ENCODE measurements around the gene LDLRAD4.
A peak's percentile ranks its signal among the peaks of the same experiment; 100 is the strongest.

LDLRAD4 gene

GRCh38 chr18:13381331-13381730 lies 162.8 kb downstream of the LDLRAD4 start:
- Histone ChIP-seq H3K9me3 (replicated peaks; ENCODE audit: low read length) (no peaks in the 10 kb centered on the region), H3K4me1 (ENCODE audit: control insufficient read depth, insufficient read depth, low read length) (peaks cover 11% of the 10 kb centered on the region), H3K36me3 (ENCODE audit: insufficient read depth, low read length) (no peaks in the 10 kb centered on the region), H3K9ac (ENCODE audit: low read depth, low read length) (peak overlapping the region; percentile 77), H3K27me3 (ENCODE audit: control insufficient read depth, insufficient read depth, low read length) (no peaks in the 10 kb centered on the region), H3K4me2 (ENCODE audit: low read length) (peak overlapping the region; percentile 82), H3K4me3 (ENCODE audit: low read length) (no peak overlapping the region)

DNA sequence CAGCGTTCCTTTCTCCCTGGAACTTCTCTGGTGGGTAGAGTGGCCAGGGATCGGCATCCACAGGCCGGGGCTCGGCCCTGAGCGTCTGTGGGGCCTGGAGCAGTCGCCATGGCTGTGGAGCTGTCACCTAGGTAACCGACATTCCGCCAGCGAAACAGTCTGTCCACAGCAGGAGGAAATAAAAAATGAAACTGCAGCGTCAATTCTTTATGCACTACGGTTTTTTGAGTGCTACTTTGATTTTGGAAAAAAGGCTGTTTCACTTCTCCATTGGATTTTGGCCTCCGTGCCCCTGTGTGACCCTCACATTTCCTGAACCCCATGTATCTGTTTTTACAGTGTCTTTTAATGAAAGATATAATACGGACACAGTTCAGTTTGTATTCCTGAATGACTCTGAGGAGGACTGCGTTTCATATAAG lies 163.4 kb downstream of the LDLRAD4 start:
- peak overlapping the region; percentile 59 for H3K4me3 ChIP-seq (ENCODE audit: low read length)
- H3K9ac ChIP-seq (ENCODE audit: low read depth, low read length): peak overlapping the region; percentile 77
- peaks cover 11% of the 10 kb centered on the region for H3K4me1 ChIP-seq (ENCODE audit: control insufficient read depth, insufficient read depth, low read length)
- H3K36me3 ChIP-seq (ENCODE audit: insufficient read depth, low read length): no peaks in the 10 kb centered on the region
- no peaks in the 10 kb centered on the region for H3K9me3 ChIP-seq (replicated peaks; ENCODE audit: low read length)
- H3K4me2 ChIP-seq (ENCODE audit: low read length): peak overlapping the region; percentile 82
- no peaks in the 10 kb centered on the region for H3K27me3 ChIP-seq (ENCODE audit: control insufficient read depth, insufficient read depth, low read length)

DNA sequence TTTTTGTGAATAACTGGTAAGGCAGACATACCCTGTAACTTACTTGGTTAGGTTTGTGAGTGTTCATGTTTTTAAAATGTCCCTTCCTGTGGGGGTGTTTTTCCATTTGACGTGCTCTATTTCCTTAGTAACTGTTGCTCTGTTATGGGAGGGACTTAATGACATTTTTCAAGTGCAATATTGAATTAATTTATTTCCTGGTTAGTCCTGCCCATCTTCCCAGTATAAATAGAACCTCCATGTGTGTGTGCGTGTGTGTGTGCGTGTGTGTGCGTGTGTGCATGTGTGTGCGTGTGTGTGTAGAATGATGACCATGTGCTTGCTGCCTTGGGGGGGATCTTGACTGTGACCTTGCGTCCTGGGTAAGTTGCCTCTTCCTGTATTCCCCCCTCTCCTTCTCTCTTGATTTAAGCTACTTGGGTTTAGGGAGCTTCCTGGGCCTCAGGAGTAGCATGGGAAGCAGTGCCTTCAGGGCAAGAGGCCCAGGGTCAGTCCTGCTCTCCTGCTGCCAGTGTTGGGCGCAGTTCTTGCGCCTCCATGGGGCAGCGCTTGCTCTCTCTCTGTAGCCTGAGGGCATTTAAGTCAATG lies 163.9 kb downstream of the LDLRAD4 start:
- Histone ChIP-seq H3K4me3 (ENCODE audit: low read length) (peak overlapping the region; percentile 59), H3K4me1 (ENCODE audit: control insufficient read depth, insufficient read depth, low read length) (peaks cover 11% of the 10 kb centered on the region)

DNA sequence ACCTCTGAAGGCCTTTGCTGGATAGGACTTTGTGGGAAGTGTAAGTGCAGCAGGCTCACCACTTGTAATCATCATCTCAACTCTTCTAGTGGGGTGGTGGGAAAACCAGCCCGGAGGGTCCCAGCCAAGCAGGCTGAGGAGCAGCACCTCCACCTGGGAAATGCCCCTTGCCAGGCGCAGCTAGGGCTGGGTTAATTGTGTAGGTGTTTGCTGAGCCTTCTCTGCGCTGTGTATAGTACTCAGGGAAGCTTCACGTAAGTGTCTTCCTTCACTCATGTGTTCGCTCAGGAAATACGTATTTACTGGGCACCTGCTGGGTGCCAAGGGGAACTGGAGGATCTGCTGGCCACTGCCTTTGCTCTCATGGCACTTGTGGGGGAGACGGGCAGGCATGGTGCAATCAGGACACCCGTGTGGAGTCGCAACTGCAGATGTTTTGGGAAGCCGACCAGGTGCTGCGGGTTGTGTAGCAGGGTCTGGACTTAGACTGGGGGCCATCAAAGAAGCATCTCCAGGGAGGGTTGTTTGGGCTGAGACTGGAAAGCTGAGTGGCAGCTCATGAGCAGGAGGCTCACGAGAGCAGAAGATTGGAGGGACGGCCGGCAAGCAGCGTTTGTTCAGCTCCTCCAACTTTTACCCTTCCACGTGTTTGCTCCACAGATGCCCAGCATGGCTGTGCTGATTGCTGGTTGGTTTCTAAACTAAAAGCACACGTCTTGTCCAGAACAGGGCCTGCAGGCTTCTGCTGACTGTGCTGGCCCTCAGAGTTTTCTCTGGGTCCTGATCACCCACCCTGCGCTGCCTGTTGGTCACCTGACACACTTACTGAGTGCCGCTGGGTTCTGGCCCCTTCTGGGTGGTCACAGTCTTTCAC lies 164.6 kb downstream of the LDLRAD4 start:
- no peaks in the 10 kb centered on the region for H3K9me3 ChIP-seq (replicated peaks; ENCODE audit: low read length)
- no peaks in the 10 kb centered on the region for H3K36me3 ChIP-seq (ENCODE audit: insufficient read depth, low read length)
- H3K27me3 ChIP-seq (ENCODE audit: control insufficient read depth, insufficient read depth, low read length): peaks cover 2% of the 10 kb centered on the region

More for the DNA sequence above, 163.9 kb downstream of the LDLRAD4 start:
- peak overlapping the region; percentile 77 for H3K9ac ChIP-seq (ENCODE audit: low read depth, low read length)
- H3K9me3 ChIP-seq (replicated peaks; ENCODE audit: low read length): no peaks in the 10 kb centered on the region
- no peaks in the 10 kb centered on the region for H3K27me3 ChIP-seq (ENCODE audit: control insufficient read depth, insufficient read depth, low read length)
- peak overlapping the region; percentile 82 for H3K4me2 ChIP-seq (ENCODE audit: low read length)
- no peaks in the 10 kb centered on the region for H3K36me3 ChIP-seq (ENCODE audit: insufficient read depth, low read length)

DNA sequence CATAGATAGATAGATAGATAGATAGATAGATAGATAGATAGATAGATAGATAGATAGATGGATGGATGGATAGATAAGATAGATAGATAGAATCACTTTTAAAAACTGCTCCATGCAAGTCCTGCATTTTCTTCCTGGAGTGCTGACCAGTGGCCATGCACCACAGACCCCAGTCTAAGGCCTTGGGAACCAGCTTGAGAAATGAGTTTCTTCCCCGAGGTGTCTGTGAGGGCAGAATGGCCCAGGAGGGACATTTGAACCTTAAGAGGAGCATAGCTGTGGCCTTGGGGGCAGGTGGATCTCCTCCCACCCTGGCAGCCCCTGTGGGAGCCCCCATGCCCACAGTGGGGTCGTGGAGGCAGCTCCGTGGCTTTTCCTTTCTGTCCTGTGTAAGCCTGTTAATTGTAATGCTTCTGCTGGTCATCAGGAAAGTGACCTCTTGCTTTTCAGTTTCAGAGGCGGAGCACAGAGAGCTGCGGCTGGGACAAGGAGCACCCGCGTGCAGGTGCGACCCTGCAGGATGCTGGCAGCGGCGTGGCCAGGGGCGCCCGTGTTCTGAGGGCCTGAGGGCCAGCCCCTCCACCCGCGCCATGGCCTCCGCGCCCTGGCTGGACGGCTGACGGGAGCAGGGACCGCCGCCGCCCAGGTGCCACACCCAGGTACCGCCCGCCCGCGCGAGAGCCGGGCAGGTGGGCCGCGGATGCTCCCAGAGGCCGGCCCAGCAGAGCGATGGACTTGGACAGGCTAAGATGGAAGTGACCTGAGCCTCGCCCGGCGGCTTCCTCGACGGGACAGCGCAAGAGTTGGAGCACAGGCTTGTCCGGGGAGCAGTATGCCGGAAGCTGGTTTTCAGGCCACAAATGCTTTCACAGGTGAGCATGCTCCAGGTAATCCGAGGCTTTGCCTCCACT lies 168.6 kb downstream of the LDLRAD4 start:
- no peaks in the 10 kb centered on the region for H3K9me3 ChIP-seq (replicated peaks; ENCODE audit: low read length)
- H3K4me2 ChIP-seq (ENCODE audit: low read length): no peak overlapping the region
- H3K27me3 ChIP-seq (ENCODE audit: control insufficient read depth, insufficient read depth, low read length): peaks cover 5% of the 10 kb centered on the region
- H3K9ac ChIP-seq (ENCODE audit: low read depth, low read length): no peak overlapping the region
- no peak overlapping the region for H3K4me3 ChIP-seq (ENCODE audit: low read length)
- H3K4me1 ChIP-seq (ENCODE audit: control insufficient read depth, insufficient read depth, low read length): peaks cover 16% of the 10 kb centered on the region
- H3K36me3 ChIP-seq (ENCODE audit: insufficient read depth, low read length): no peaks in the 10 kb centered on the region

More for the DNA sequence above, 164.6 kb downstream of the LDLRAD4 start:
- no peak overlapping the region for H3K4me3 ChIP-seq (ENCODE audit: low read length)
- peaks cover 17% of the 10 kb centered on the region for H3K4me1 ChIP-seq (ENCODE audit: control insufficient read depth, insufficient read depth, low read length)
- no peak overlapping the region for H3K9ac ChIP-seq (ENCODE audit: low read depth, low read length)
- H3K4me2 ChIP-seq (ENCODE audit: low read length): no peak overlapping the region

- H3K4me1 ChIP-seq (ENCODE audit: control insufficient read depth, insufficient read depth, low read length): peaks cover 10% of the 10 kb centered on the region
- H3K27me3 ChIP-seq (ENCODE audit: control insufficient read depth, insufficient read depth, low read length): peaks cover 7% of the 10 kb centered on the region
- H3K9me3 ChIP-seq (replicated peaks; ENCODE audit: low read length): no peaks in the 10 kb centered on the region
- H3K4me3 ChIP-seq (ENCODE audit: low read length): no peak overlapping the region
- H3K4me2 ChIP-seq (ENCODE audit: low read length): no peak overlapping the region
- no peak overlapping the region for H3K9ac ChIP-seq (ENCODE audit: low read depth, low read length)
- no peaks in the 10 kb centered on the region for H3K36me3 ChIP-seq (ENCODE audit: insufficient read depth, low read length)
Observed at GRCh38 chr18:13387855-13388548, 169.4 kb downstream of the LDLRAD4 start.

- H3K9me3 ChIP-seq (replicated peaks; ENCODE audit: low read length): no peaks in the 10 kb centered on the region
- H3K4me2 ChIP-seq (ENCODE audit: low read length): no peak overlapping the region
- H3K9ac ChIP-seq (ENCODE audit: low read depth, low read length): no peak overlapping the region
- no peak overlapping the region for H3K4me3 ChIP-seq (ENCODE audit: low read length)
- H3K36me3 ChIP-seq (ENCODE audit: insufficient read depth, low read length): no peaks in the 10 kb centered on the region
- peaks cover 10% of the 10 kb centered on the region for H3K4me1 ChIP-seq (ENCODE audit: control insufficient read depth, insufficient read depth, low read length)
- peaks cover 14% of the 10 kb centered on the region for H3K27me3 ChIP-seq (ENCODE audit: control insufficient read depth, insufficient read depth, low read length)
Observed at GRCh38 chr18:13388586-13389490, 170.3 kb downstream of the LDLRAD4 start.

DNA sequence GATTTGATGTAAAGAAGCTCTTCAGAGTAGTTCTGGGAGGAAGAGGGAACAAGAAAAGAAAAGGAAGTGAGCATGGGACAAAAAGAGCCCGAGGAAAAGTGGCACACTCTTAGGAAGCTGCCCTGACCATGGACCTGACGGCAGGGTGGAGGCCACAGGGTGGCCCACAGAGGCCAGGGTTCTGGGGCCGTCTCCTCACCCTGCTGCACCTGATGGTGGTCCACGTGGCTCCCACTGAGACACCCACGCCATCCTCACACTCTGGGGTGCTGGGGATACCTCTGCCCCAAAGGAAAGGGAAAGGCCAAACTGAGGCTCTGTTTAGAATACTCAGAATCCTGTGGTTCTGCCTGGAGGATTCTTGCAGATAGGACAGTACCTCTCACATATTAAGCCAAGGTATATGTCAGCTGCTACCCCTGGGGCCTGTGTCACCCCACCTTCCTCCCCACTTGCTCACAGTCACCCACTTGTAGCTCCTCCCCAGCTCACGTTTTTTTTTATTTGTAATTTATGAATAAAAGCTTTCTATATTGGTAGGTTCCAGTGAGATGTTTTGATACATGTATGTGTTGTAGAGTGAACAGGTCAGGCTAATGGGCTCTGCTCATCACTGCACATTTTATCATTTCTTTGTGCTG lies 171.1 kb downstream of the LDLRAD4 start:
- Histone ChIP-seq H3K4me1 (ENCODE audit: control insufficient read depth, insufficient read depth, low read length) (peaks cover 10% of the 10 kb centered on the region), H3K4me3 (ENCODE audit: low read length) (no peak overlapping the region), H3K36me3 (ENCODE audit: insufficient read depth, low read length) (no peaks in the 10 kb centered on the region), H3K4me2 (ENCODE audit: low read length) (no peak overlapping the region), H3K27me3 (ENCODE audit: control insufficient read depth, insufficient read depth, low read length) (peaks cover 16% of the 10 kb centered on the region), H3K9me3 (replicated peaks; ENCODE audit: low read length) (no peaks in the 10 kb centered on the region), H3K9ac (ENCODE audit: low read depth, low read length) (no peak overlapping the region)

DNA sequence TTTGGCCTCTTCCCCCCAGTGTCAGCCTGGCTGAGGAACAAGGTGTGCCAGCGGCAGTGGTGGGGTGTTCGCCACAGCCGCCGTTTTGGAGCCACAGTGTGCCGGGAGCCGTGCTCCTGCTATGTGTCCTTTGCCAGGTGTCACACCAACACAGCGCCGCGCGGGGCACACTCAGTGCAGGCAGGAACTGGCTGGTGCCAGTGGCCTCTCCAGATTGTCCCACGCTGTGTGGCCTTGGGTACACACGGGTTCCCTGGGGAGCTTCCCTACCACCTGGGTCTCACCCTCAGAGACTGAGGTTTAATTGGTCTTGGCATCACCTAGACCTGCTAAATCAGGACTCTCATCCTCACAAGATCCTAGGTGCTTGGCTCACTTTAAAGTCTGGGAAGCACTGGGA lies 171.6 kb downstream of the LDLRAD4 start:
- Histone ChIP-seq H3K27me3 (ENCODE audit: control insufficient read depth, insufficient read depth, low read length) (peaks cover 16% of the 10 kb centered on the region), H3K9ac (ENCODE audit: low read depth, low read length) (no peak overlapping the region), H3K9me3 (replicated peaks; ENCODE audit: low read length) (no peaks in the 10 kb centered on the region), H3K4me1 (ENCODE audit: control insufficient read depth, insufficient read depth, low read length) (peaks cover 10% of the 10 kb centered on the region), H3K4me3 (ENCODE audit: low read length) (no peak overlapping the region), H3K36me3 (ENCODE audit: insufficient read depth, low read length) (no peaks in the 10 kb centered on the region), H3K4me2 (ENCODE audit: low read length) (no peak overlapping the region)

DNA sequence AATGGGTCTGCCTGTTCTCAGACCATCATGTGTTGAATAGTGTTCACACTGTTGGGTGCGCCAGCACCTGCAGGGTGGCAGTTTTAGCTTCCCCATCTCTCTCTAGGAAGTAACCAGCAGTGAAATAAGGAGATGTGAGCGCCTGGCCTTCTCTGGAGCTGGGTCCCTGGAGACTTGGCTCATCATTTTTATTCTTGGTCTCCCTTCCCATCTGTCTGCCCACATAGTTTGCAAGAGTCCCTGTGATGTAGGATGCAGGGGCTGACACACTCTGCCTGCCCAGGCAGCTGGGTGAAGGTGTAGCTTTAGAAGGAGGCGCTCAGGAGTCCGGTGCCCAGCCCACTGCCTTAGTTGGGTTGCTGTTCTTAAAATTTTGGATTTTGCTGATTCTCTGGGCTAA lies 172.2 kb downstream of the LDLRAD4 start:
- H3K9ac ChIP-seq (ENCODE audit: low read depth, low read length): no peak overlapping the region
- H3K4me3 ChIP-seq (ENCODE audit: low read length): no peak overlapping the region
- peaks cover 16% of the 10 kb centered on the region for H3K27me3 ChIP-seq (ENCODE audit: control insufficient read depth, insufficient read depth, low read length)
- H3K4me1 ChIP-seq (ENCODE audit: control insufficient read depth, insufficient read depth, low read length): peaks cover 10% of the 10 kb centered on the region
- H3K9me3 ChIP-seq (replicated peaks; ENCODE audit: low read length): no peaks in the 10 kb centered on the region
- no peak overlapping the region for H3K4me2 ChIP-seq (ENCODE audit: low read length)
- H3K36me3 ChIP-seq (ENCODE audit: insufficient read depth, low read length): no peaks in the 10 kb centered on the region

All from skeletal muscle satellite cell (primary cell).